Fibroblast of skin of abdomen (primary cell): ENCODE data around the gene SPRED2. TPM values are rescaled to one million over a fixed set of nuclear protein-coding genes. Genes with fewer than 3 reads are reported as not detected.
A peak's percentile ranks its signal among the peaks of the same experiment; 100 is the strongest.

Experiments
- DNase-seq: peaks from one replicate; pipeline ENCODE4 v3.0.0-alpha.2; 2013
- polyA plus RNA-seq, 2 experiments: library from polyadenylated mRNA; unstranded; fragments of 120-200 nt; gene quantifications; one replicate each; pipeline ENCODE4 v1.2.1, GENCODE V29; 2013; ENCODE audit not compliant: insufficient read length in 2 of 2

Gene SPRED2, protein sequence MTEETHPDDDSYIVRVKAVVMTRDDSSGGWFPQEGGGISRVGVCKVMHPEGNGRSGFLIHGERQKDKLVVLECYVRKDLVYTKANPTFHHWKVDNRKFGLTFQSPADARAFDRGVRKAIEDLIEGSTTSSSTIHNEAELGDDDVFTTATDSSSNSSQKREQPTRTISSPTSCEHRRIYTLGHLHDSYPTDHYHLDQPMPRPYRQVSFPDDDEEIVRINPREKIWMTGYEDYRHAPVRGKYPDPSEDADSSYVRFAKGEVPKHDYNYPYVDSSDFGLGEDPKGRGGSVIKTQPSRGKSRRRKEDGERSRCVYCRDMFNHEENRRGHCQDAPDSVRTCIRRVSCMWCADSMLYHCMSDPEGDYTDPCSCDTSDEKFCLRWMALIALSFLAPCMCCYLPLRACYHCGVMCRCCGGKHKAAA
- polyA plus RNA-seq (2013, experiment 1 of 2; ENCODE audit: insufficient read length): 32.0 TPM
- 33.5 TPM for polyA plus RNA-seq (2013, experiment 2 of 2; ENCODE audit: insufficient read length)

DNA sequence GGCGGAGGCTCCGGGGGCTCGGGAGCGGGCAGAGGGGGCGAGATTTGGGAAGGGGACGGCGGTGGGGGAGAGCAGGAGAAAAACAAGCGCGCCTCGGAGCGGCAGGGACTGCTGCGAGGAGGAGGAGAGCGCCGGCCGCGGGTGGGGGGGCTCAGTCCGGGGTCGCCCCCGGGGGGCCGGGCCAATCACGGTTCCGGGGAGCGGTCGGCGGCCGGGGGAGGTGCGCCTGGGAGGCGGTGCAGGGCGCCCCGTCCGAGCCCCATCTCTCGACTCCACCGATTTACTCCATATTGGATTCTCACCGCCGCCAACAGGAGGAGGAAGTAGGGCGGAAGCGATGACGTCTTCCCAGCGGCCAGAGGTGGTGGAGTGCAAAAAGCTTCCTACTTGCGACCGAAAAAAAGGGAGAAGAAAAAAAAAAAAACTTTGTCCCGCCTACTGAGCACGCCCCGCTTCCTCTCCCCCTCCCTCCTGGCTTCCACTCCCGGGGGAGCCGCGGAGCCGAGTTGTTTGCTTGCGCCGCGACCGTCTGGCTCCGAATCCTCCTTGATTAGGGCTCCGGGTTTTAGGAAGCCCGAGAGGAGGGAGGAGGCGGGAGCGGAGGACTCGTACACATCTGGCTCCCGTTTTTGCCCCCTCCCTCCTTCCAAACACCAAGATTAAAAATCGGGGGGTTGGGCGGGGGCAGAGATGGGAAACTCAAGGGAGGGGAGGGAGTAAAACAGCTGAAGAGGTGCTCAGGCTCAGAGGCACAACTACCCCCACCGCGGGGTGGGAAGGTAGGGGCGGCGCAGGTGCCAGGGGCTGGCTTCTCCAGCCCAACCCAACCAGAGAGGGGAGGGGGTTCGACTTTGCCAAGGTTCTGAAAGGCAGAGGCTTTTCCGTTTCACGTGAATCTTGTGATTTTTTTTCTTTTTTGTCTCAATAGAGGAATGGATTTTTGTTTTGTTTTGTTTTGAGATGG is at the start of gene SPRED2:
Gene SPRED2 (minus strand): TSS at position 373 of the 964 bp plus-strand sequence. CDS start 612 bp downstream, outside the sequence.
- peak; percentile 97 for DNase-seq

DNA sequence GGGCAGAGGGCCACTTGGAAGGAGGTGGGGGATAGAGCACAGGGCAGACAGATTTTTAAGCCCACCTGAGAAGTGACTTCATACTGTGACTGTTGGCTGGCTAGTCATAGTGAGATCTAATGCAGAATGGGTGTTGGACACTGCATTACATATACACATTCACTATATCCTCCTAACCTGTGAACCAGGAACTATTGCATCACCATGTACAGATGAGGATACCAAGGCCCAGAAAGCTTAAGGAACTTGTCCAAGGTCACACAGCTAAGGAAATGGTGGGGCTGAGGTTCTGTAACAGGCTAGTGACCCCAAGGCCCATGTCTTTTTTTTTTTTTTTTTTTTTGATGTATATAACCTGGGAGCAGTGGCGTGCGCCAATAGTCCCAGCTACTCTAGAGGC is 49.6 kb upstream of the SPRED2 start:
- DNase-seq: no peak

DNA sequence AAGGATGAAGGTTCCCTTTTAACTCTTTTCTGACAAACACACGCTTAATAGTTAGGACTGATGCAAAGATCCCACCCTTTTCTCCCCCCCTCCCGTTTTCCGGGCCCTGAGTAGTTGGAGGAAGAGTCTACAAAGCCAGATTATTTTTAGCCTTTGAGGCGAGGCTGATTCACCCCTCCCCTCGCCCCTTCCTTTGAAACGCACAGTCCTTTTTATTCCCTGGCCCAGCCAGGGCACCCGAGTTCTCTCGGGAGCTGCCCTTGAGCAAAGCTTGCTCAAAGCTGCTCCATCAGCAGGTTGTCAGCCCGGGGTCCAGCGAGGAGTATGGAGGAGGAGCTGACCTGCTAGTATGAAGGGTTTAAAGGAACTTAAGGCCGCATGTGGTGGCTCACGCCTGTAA is 47.1 kb upstream of the SPRED2 start:
- no peak for DNase-seq

DNA sequence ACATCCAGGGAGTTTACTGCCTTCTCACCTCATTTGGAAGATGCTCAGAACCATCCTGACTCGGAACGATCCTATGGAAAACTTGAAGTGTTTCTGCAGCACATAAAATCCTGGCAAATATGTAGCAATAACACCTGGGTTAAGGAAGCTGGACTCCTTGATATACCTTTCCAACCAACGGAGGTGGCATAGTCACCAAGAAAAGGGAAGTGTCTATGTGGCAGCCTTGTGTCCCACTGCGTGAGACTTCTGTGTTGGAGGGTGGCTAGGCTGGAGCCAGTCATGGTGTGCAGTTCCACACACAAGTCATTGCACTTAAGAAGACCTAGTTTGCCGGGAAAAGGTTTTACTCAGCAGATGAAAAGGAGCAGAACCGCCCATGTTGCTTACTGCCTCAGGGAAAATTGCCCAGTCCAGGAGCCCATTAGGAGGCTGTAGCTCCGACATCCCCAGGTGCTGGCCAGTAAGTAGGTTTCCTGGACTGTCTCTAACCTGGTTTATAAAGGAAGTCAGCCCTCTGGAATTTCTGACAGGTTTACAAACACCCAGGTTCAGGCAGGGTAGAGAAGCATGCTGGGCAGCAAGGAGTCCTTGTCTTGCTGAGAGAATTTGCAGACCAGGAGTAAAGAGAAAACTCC is 46.2 kb upstream of the SPRED2 start:
- DNase-seq: no peak

DNA sequence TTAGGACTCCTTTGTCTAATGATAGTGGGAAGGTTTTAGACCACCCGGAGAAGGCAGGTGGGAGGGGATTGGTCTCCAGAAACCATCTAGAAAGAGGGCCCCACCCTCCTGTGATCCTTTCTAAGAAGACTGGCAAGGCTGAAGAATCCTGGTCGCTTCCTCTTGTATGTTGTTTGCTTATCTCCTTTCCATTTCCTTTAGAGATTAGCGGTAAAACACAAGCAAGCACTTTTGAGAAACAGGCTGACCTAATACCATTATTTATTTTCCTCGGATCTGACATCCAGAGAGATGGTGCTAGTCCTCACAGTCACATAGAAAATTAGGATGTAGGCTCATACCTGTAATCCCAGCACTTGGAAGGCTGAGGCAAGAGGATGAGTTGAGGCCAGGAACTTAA is 45.2 kb upstream of the SPRED2 start:
- no peak for DNase-seq

DNA sequence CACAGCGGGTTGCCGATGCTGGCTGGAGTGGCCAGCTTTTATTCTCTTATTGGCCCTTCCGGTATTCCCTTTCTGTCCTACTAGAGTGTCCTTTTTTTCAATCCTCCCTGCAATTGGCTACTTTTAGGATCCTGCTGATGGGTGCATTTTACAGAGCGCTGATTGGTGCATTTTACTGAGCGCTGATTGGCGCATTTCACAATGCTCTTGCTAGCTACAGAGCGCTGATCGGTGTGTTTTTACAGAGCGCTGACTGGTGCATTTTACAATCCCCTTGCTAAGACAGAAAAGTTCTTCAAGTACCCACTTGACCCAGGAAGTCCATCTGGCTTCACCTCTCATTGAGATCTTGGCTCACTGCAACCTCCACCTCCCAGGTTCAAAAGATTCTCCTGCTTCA is 44.4 kb upstream of the SPRED2 start:
- no peak for DNase-seq

DNA sequence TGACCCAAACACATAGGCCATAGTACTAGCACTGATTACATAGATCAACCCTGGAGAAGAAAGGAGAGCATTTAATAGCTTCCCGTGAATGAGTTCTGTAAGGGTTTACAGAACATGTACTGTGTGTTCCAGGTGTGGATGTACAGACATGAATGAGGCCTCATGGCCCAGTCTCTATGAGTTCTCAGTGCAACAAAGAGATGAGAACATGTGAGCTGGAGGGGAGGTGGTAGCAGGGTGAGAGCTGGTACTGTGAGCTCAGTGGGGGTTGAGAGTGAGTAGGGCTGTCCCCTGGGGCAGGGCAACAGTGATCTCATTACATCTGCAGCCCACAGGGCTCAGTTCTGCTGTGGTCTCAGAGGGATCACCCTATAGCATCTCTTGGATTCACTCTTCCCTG is 42.6 kb upstream of the SPRED2 start:
- DNase-seq: no peak

DNA sequence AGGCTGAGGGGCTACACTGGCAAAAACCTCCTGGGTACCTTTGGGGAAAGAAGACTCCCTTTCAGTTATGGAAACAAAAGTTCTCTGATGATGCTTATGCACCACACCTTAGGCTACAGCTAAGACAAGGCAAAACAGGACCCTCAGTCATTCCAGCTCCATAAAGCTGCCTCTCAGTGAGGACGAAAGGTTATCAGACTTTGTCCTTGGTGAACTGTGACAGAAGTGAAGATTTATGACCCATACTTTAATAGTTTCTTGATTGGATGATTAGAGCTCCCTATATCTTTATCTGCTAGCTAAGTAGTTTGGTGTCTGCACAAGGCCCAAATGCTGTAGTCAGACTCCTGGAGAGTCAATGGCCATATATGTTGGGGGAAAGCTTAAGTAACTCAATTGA is 40.6 kb upstream of the SPRED2 start:
- DNase-seq: no peak

DNA sequence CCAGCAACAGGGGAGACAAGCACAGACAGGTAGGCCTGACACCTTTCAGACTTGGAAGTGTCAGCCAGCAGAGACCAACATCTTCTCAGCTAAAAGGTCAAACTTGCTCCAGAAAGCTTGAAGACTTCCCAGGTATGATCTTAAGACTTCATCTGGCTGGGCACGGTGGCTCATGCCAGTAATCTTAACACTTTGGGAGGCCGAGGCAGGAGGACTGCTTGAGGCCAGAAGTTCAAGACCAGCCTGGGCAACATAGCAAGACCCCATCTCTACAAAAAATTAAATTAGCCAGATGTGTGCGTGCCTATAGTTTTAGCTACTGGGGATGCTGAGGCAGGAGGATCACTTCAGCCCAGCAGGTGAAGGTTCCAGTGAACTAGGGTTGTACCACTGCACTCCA is 39.0 kb upstream of the SPRED2 start:
- DNase-seq: no peak

GRCh38 chr2:65466551-65466950 is 34.2 kb upstream of the SPRED2 start:
- DNase-seq: no peak

DNA sequence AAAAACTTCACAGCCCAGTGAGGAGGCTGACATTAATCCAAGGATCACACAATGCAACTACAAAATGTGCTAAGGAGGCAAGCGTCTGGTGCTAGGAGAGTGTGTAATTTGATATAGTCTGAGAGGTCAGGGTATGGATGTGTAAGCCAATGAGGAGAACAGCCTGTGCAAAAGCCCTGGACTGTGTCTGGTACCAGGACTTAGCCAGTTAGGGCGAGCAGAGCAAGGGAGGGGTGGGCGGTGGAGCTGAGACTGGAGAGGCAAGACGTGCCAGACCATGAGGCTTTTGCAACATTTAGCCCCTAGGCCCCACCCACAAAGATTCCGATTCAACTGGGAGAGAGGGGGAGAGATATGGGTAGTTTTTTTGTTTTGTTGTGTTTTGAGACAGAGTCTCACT is 33.5 kb upstream of the SPRED2 start:
- no peak for DNase-seq

DNA sequence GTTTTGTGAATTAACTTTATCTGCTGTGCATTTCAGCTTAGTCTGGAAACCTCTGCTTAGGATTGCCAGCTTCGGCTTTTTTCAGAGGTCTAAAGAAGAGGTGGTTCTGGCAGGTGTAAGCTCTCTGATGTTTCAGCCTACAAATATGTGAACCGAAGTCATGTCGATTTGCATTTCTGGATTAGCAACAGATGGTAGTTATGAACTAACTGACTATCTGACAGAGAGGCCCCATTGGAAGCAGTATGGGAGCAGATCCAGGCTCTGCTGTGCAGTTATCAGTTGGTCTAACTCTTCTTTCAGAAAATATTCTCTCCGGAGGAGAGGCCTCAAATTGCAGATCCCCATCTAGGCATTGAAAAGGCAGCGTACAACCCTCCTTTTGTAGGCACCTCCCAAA is 32.7 kb upstream of the SPRED2 start:
- DNase-seq: peak; percentile 62

DNA sequence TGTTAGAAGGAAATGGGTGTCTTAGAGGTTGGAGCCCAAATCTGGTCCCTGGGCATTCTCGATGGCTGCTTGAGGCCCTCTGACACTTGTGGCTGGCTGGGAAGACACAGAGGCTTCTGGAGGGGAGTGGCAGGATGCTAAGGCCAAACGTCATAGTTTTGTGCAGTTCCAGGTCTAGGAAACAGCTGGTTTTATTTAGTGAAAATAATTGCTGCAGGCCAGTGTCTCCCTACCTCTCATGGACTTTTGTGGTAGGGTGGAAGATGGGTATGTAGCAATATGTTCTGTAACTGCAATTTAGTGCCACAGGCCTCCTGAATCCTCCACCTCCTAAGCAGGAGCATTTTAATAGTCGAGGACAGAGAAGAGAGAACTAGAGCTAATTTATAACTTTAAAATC is 32.2 kb upstream of the SPRED2 start:
- DNase-seq: peak; percentile 61

DNA sequence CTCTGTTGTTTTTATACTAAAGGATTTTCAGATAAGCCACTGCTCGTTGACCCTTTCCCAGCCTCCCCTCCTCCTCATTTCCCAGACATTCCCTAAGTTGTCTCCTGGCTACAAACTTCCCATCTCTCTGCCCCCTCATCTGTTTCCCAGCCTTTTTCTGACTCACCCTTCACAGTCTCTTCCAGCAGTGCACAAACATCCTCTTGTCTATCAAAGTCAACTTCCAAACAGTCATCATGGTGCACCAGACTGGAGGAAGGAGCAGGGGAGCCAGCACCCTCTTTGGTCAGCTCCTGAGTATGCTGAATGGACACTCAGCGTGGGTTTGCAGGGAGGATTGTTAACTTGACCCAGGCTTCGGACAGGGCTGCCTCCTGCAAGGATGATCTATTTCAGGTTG is 26.6 kb upstream of the SPRED2 start:
- DNase-seq: peak; percentile 75

- DNase-seq: no peak
Observed at GRCh38 chr2:65456886-65457285, 24.5 kb upstream of the SPRED2 start.

DNA sequence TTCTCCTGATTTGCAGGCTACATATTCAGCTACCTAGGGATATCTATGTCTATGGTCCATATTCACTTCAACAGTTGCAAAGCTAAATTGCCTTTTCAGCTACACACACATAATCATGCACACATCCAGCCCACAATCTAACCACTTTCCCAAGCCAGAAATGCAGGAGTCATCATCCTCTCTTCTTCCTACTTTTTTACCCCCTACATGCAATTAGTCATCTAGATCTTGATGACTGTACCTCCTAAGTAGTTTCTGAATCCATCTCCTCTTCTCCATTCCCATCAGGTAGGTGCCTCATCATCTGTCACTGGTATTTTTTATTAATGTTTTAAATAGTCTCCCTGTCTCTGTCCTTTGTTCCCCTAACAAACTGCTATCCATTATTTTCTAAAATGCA is 23.7 kb upstream of the SPRED2 start:
- DNase-seq: peak; percentile 95

- DNase-seq: peak; percentile 79
Observed at GRCh38 chr2:65453916-65454315, 21.5 kb upstream of the SPRED2 start.

DNA sequence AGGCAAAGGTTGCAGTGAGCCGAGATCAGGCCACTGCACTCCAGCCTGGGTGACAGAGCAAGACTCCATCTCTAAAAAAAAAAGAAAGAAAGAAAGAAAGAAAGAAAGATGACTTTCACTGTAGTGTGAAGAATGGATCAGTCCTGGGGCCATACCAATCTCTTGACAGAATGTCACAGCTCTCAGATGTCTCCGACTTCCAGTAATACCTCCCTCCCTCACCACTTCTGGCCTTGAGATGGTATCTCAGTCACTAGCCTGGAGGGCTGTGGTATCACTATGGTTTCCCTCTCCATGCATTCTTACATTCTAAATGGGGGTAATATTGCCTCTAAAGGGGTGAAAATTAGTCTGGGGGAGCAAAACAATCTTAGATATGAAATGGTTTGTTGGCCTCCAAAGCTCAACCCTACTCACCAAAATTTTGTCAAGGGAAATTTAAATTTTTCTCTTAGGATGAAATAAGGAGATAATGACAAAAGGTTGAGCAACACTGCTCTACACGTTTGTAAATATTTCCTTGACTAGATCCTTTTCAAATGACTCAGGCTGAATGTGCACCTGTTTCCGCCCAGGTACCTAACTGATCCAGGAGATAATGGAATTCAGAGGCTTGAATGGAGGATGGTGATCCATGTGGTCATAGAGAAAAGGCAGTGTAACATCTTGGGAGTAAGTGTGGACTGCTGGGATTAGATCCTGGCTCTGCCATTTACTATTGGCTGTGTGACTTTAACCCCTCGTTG is 19.9 kb upstream of the SPRED2 start:
- DNase-seq: no peak

GRCh38 chr2:65450810-65451209 is 18.4 kb upstream of the SPRED2 start:
- no peak for DNase-seq

- no peak for DNase-seq
Observed at GRCh38 chr2:65450393-65450792, 18.0 kb upstream of the SPRED2 start.

DNA sequence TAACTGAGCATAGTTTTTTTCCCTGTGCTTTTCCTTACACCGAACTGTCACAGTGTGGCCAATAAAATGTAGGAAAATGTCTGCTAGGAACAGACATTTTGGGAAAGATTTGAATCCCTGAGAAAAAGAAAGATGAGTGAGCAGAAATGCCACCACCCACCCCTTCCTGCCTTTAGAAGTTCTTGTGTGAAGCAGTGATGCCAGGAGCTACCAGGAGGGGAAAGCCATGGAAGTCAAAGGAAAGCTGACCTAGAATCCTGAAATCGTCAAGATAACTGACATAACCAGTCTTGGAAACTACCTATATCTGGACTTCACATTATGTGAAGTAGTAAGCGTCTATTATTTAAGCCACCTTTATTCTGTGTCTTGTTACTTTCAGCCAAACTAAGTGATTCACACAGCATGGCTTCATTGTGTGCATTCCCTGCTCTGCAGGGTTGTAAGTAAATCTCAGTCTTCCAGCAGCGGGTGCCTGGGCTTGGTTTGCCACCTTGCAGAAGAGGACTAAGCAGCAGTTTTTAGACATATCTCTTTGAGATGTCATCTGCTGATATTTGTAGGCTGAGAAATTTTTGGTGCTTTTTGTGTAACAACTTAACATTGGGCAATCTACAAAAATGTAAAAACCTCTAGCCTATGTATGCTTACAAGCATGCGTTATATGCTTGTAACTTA is 11.2 kb upstream of the SPRED2 start:
- DNase-seq: peak; percentile 35
